Heart left ventricle (tissue), 16 donors: Measurements from ENCODE around the gene ABO. TPM values are rescaled to one million over a fixed set of nuclear protein-coding genes. Genes with fewer than 3 reads are reported as not detected.

Experiments used
- ATAC-seq, 4 donors: fragments of 200-7000 bp; cut with Tn5 transposase; one replicate each; pipeline ENCODE4 v1.9.1; 2020 to 2022; ENCODE audit warnings: moderate library complexity in 4 of 4, mild to moderate bottlenecking in 3 of 4, moderate number of reproducible peaks in 1 of 4
- DNase-seq, 5 donors: peaks; one replicate each; pipeline ENCODE4 v3.0.0-alpha.2; 2020
- H3K27ac ChIP-seq, 12 donors: fragments of 200-600 bp; sonication (generic) in 4 of 12; one replicate each; pipeline versions ENCODE4 v1.5.0 to v1.8.0; 2016 to 2022; ENCODE audit warnings: mild to moderate bottlenecking in 2 of 12
- H3K27me3 ChIP-seq, 9 donors: fragments of 200-600 bp; sonication (generic) in 2 of 9; one replicate each; pipeline versions ENCODE4 v1.5.1 to v1.8.0; 2016 to 2022; ENCODE audit warnings: mild to moderate bottlenecking in 3 of 9
- H3K36me3 ChIP-seq, 9 donors: fragments of 200-600 bp; sonication (generic) in 2 of 9; one replicate each; pipeline versions ENCODE4 v1.5.0 to v1.8.0; 2018 to 2022; ENCODE audit warnings: mild to moderate bottlenecking in 2 of 9
- H3K4me1 ChIP-seq, 12 donors: fragments of 200-600 bp; sonication (generic) in 4 of 12; one replicate each; pipeline versions ENCODE4 v1.5.0 to v1.8.0; 2016 to 2022; ENCODE audit warnings: mild to moderate bottlenecking in 3 of 12
- H3K4me3 ChIP-seq, 12 donors: fragments of 200-600 bp; sonication (generic) in 4 of 12; one replicate each; pipeline versions ENCODE4 v1.5.0 to v1.8.0; 2017 to 2022; ENCODE audit warnings: mild to moderate bottlenecking in 9 of 12, moderate library complexity in 4 of 12
- H3K9me3 ChIP-seq, 12 donors: fragments of 200-600 bp; sonication (generic) in 4 of 12; one replicate each; pipeline versions ENCODE4 v1.5.0 to v1.8.0; 2016 to 2022; ENCODE audit warnings: mild to moderate bottlenecking in 1 of 12
- CTCF ChIP-seq, 12 donors: fragments of 200-600 bp; sonication (generic) in 4 of 12; IDR thresholded peaks; one replicate each; pipeline versions ENCODE4 v1.5.0 to v1.8.0; 2018 to 2022; ENCODE audit warnings: antibody characterized with exemption in 12 of 12, mild to moderate bottlenecking in 5 of 12
- POLR2A ChIP-seq, 2 donors: fragments of 450-650 bp; IDR thresholded peaks; one replicate each; pipeline ENCODE4 v1.6.1; 2017; ENCODE audit warnings: antibody characterized with exemption in 2 of 2, mild to moderate bottlenecking in 2 of 2, moderate library complexity in 2 of 2
- WGBS, 4 donors: extraction: QIAGEN DNeasy Blood & Tissue Kit in 2 of 4; methylation state at CpG; one replicate each; pipeline versions ENCODE4 v1.1.5 to v1.1.7; 2013 to 2018; 5-methylcytosine and 5-hydroxymethylcytosine counted together
- intact Hi-C, 10 donors: fragments of 100-400 bp; cut with DNase I; formaldehyde crosslinking; loops; one replicate each; pipeline versions ENCODE4 v1.11.1 to v1.14.2; 2022
- polyA plus RNA-seq, 2 donors: library from polyadenylated mRNA; stranded (reverse); fragments of 200-250 nt; gene quantifications; one replicate each; pipeline ENCODE4 v1.2.3, GENCODE V29; 2013
- total RNA-seq, 9 donors: library from RNA; depleted of rRNA in 2 of 9; stranded (reverse); fragments of >200 nt in 2 of 9; fragmentation: NEBNext Ultra II Directional in 3 of 9; extraction: Animal tissue kit (Norgen Biotek cat#: 25700) in 3 of 9; gene quantifications; one replicate each; pipeline versions ENCODE4 v1.1.0 to v1.2.4, GENCODE V29; 2016 to 2023
- donor health status: ischemic (EF 13 %, LVEDD 7.1; RV severe dilation, severe dysfunction).
- donor health status: healthy with polysubstance abuse.
- donor health status: DM: no; HTN: yes; CAD: no.
- donor health status: DM: no; HTN: no; CAD: no.
- donor health status: ischemic (EF 25% LVEDD 6.9; RV normal size, moderate dysfunction).
- donor health status: ischemic (EF 25% LVEDD 5.7; RV mildly dilated, moderate dysfunction).
- donor health status: healthy.
- donor health status: DM: yes; HTN: yes; CAD: no.
- donor health status: ischemic (EF 35%, LVEDD 5.7; RV mildly dilated, moderate dysfunction).
- donor health status: nonischemic (EF 11% LVEDD 7.7; RV severe dilation, severe dysfunction).
- donor health status: DM: yes; HTN: yes; CAD: no.
- donor health status: PGD.
- donor health status: ischemic (EF 29% LVEDD 5.4; RV normal size, mild dysfunction).
- donor health status: nonischemic (EF 23%, LVEDD 6.1; RV moderate dilation, normal function).

Gene ABO
- total and polyA plus RNA-seq, 11 donors, result 0.43 to 3.5 (median 1.9) TPM

GRCh38 chr9:133280392-133280791 lies 5.4 kb upstream of the ABO start:
- H3K4me3 ChIP-seq, result no peak overlapping the region
- ATAC-seq (no peak), DNase-seq (no peak)
- WGBS, 4 donors, result 51 to 61% (median 55%) methylated on average over 5 of the region's 5 CpGs
- H3K27me3 ChIP-seq, result peaks cover 0 to 23% (median 5%) of the 10 kb centered on the region in 9 donors
- no peak overlapping the region for H3K27ac ChIP-seq
- H3K36me3 ChIP-seq, result no peaks in the 10 kb centered on the region
- H3K9me3 ChIP-seq, result peaks cover 0 to 5% (median 0%) of the 10 kb centered on the region in 12 donors
- peaks cover 0 to 7% (median 0%) of the 10 kb centered on the region in 12 donors for H3K4me1 ChIP-seq
- TF ChIP-seq CTCF (IDR thresholded peaks at IDR 0.05) (no peak), POLR2A (IDR thresholded peaks at IDR 0.05) (no peak)
- intact Hi-C loops, result no loop called here

GRCh38 chr9:133278161-133279114 lies 3.4 kb upstream of the ABO start:
- H3K36me3 ChIP-seq, result no peaks in the 10 kb centered on the region
- H3K4me3 ChIP-seq, result no peak overlapping the region
- ATAC-seq (no peak), DNase-seq (no peak)
- intact Hi-C loops, result loop anchor here in 7 of 10 donors (5.0 to 10.0 kb wide), 4 partner anchors 46 to 94 kb away; no protein-coding TSS in a partner anchor
- peaks cover 0 to 21% (median 0%) of the 10 kb centered on the region in 12 donors for H3K4me1 ChIP-seq
- 81 to 88% (median 85%) methylated on average over 12 of the region's 12 CpGs for WGBS, 4 donors
- H3K27ac ChIP-seq, result no peak overlapping the region
- H3K9me3 ChIP-seq, result peaks cover 0 to 5% (median 0%) of the 10 kb centered on the region in 12 donors
- H3K27me3 ChIP-seq, result peaks cover 0 to 34% (median 11%) of the 10 kb centered on the region in 9 donors
- no peak for TF ChIP-seq CTCF (IDR thresholded peaks at IDR 0.05)
- no peak for TF ChIP-seq POLR2A (IDR thresholded peaks at IDR 0.05)

GRCh38 chr9:133277467-133277866 lies 2.5 kb upstream of the ABO start:
- intact Hi-C loops, result loop anchor here in 7 of 10 donors (5.0 to 10.0 kb wide), 4 partner anchors 47 to 93 kb away; no protein-coding TSS in a partner anchor
- H3K36me3 ChIP-seq, result no peaks in the 10 kb centered on the region
- no peak for ATAC-seq
- no peak for DNase-seq
- peaks cover 0 to 5% (median 0%) of the 10 kb centered on the region in 12 donors for H3K9me3 ChIP-seq
- H3K27ac ChIP-seq, result no peak overlapping the region
- H3K27me3 ChIP-seq, result peaks cover 0 to 34% (median 11%) of the 10 kb centered on the region in 9 donors
- WGBS, 4 donors, result 85 to 100% (median 87%) methylated on average over 3 to 4 of the region's 4 CpGs
- TF ChIP-seq CTCF (IDR thresholded peaks at IDR 0.05) (no peak), POLR2A (IDR thresholded peaks at IDR 0.05) (no peak)
- peaks cover 0 to 21% (median 0%) of the 10 kb centered on the region in 12 donors for H3K4me1 ChIP-seq
- no peak overlapping the region for H3K4me3 ChIP-seq

- H3K4me3 ChIP-seq, result no peak overlapping the region
- no peaks in the 10 kb centered on the region for H3K36me3 ChIP-seq
- peaks cover 0 to 5% (median 0%) of the 10 kb centered on the region in 12 donors for H3K9me3 ChIP-seq
- 79 to 91% (median 86%) methylated on average over 9 of the region's 9 CpGs for WGBS, 4 donors
- ATAC-seq (no peak), DNase-seq (no peak)
- TF ChIP-seq CTCF (IDR thresholded peaks at IDR 0.05) (no peak), POLR2A (IDR thresholded peaks at IDR 0.05) (no peak)
- no peak overlapping the region for H3K27ac ChIP-seq
- intact Hi-C loops, result loop anchor here in 7 of 10 donors (5.0 to 10.0 kb wide), 4 partner anchors 48 to 92 kb away; no protein-coding TSS in a partner anchor
- peaks cover 0 to 34% (median 11%) of the 10 kb centered on the region in 9 donors for H3K27me3 ChIP-seq
- peaks cover 0 to 21% (median 0%) of the 10 kb centered on the region in 12 donors for H3K4me1 ChIP-seq
Measured at GRCh38 chr9:133276923-133277322, 1.9 kb upstream of the ABO start.
